WTC11 (cell line): ENCODE measurements around the gene AGAP1.

ENCODE experiments used
- CREB1 ChIP-seq: sonication (generic); formaldehyde crosslinking; IDR thresholded peaks from 2 replicates; pipeline ENCODE4 v1.8.0; 2023; ENCODE audit warnings: mild to moderate bottlenecking, missing genetic modification reagents
- TF ChIP-seq, protein P1 (sequence below): fragments of 200-600 bp; IDR thresholded peaks from 2 replicates; pipeline ENCODE4 v1.8.0; 2022; ENCODE audit warnings: antibody characterized with exemption
- TF ChIP-seq, protein P2 (sequence below): sonication (generic); formaldehyde crosslinking; IDR thresholded peaks from 2 replicates; pipeline ENCODE4 v1.8.1; 2023; ENCODE audit warnings: mild to moderate bottlenecking, missing genetic modification reagents, moderate library complexity

- no peak for TF ChIP-seq CREB1 (CRISPR knock-in tag)
- TF ChIP-seq, protein P1, sequence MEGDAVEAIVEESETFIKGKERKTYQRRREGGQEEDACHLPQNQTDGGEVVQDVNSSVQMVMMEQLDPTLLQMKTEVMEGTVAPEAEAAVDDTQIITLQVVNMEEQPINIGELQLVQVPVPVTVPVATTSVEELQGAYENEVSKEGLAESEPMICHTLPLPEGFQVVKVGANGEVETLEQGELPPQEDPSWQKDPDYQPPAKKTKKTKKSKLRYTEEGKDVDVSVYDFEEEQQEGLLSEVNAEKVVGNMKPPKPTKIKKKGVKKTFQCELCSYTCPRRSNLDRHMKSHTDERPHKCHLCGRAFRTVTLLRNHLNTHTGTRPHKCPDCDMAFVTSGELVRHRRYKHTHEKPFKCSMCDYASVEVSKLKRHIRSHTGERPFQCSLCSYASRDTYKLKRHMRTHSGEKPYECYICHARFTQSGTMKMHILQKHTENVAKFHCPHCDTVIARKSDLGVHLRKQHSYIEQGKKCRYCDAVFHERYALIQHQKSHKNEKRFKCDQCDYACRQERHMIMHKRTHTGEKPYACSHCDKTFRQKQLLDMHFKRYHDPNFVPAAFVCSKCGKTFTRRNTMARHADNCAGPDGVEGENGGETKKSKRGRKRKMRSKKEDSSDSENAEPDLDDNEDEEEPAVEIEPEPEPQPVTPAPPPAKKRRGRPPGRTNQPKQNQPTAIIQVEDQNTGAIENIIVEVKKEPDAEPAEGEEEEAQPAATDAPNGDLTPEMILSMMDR: no peak
- TF ChIP-seq, protein P2, sequence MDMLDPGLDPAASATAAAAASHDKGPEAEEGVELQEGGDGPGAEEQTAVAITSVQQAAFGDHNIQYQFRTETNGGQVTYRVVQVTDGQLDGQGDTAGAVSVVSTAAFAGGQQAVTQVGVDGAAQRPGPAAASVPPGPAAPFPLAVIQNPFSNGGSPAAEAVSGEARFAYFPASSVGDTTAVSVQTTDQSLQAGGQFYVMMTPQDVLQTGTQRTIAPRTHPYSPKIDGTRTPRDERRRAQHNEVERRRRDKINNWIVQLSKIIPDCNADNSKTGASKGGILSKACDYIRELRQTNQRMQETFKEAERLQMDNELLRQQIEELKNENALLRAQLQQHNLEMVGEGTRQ: no peak
Measured at GRCh38 chr2:235952714-235953113, 458.9 kb downstream of the AGAP1 start.
